K562 (cell line): ENCODE data around the gene ANKRD44. TPM values are rescaled to one million over a fixed set of nuclear protein-coding genes. Genes with fewer than 3 reads are reported as not detected.

Source experiments
- ATAC-seq: fragments of 200-7000 bp; cut with Tn5 transposase; 3 replicates; pipeline ENCODE4 v1.9.1; 2020; ENCODE audit warnings: moderate library complexity
- BruUV-seq: library from RNA; stranded (reverse); fragments of 400-500 nt; replicated peaks from 2 replicates; lab custom pipeline; 2021; lab: Mats Ljungman, UMichigan
- CTCF ChIA-PET: fragments of 300-600 bp; formaldehyde crosslinking; extraction: SDS; loops from one replicate; lab custom pipeline; 2021; ENCODE audit warnings: low intra/inter-chr PET ratio; lab: Yijun Ruan, JAX
- POLR2A ChIA-PET: fragments of 300-600, 350-650 bp; sonication (Branson Sonifier 250); formaldehyde crosslinking; extraction: SDS; loops from one replicate; lab custom pipeline; 2021; ENCODE audit warnings: antibody characterized with exemption, inconsistent platforms; lab: Yijun Ruan, JAX
- DNase-seq, 4 experiments: peaks; one replicate each; pipeline versions ENCODE4 v3.0.0 to v3.0.0-alpha.2; 2011 to 2018; ENCODE audit warnings: low spot score in 3 of 4, mixed read lengths in 3 of 4; ENCODE audit errors: extremely low read depth in 1 of 4
- FAIRE-seq: peaks from 2 replicates; lab custom pipeline; 2011; peaks lifted over from hg19 to GRCh38; lab: Jason Lieb, UNC
- H2AFZ ChIP-seq: 2 replicates; pipeline ENCODE4 v1.6.0; 2011; ENCODE audit warnings: low read depth, low read length, control low read depth, inconsistent platforms
- H3K27ac ChIP-seq: fragments of 200-600 bp; 3 replicates; pipeline ENCODE4 v1.8.0; 2011; ENCODE audit warnings: low read depth, mild to moderate bottlenecking, control low read depth, inconsistent platforms, low read length, moderate library complexity, mixed read lengths; ENCODE audit errors: extremely low read depth
- H3K27me3 ChIP-seq, 2 experiments: fragments of 300-600 bp in 1 of 2; 2 replicates in 1 of 2; 3 replicates in 1 of 2; pipeline versions ENCODE4 v1.6.0 to v1.8.0; 2011; ENCODE audit warnings: inconsistent platforms in 2 of 2, low read length in 2 of 2, mild to moderate bottlenecking in 1 of 2, mixed read lengths in 1 of 2, moderate library complexity in 1 of 2; ENCODE audit not compliant: control insufficient read depth in 2 of 2, insufficient read depth in 2 of 2
- H3K36me3 ChIP-seq: fragments of 300-600 bp; 3 replicates; pipeline ENCODE4 v1.8.0; 2011; ENCODE audit warnings: mild to moderate bottlenecking, low read length, inconsistent platforms; ENCODE audit not compliant: control insufficient read depth, insufficient read depth
- H3K4me1 ChIP-seq, 2 experiments: fragments of 200-600 bp in 1 of 2; replicated peaks in 1 of 2; 2 replicates in 1 of 2; 3 replicates in 1 of 2; pipeline versions ENCODE4 v1.5.1 to v1.8.0; 2011; ENCODE audit warnings: inconsistent platforms in 2 of 2, low read length in 2 of 2, mild to moderate bottlenecking in 1 of 2, mixed read lengths in 1 of 2, moderate library complexity in 1 of 2; ENCODE audit not compliant: control insufficient read depth in 2 of 2, insufficient read depth in 2 of 2
- H3K4me2 ChIP-seq: 2 replicates; pipeline ENCODE4 v1.6.1; 2011; ENCODE audit warnings: low read length, control low read depth, inconsistent platforms, mixed read lengths; ENCODE audit not compliant: insufficient read depth
- H3K4me3 ChIP-seq: fragments of 200-600 bp; sonication (generic), shearing (Covaris generic); 2 replicates; pipeline ENCODE4 v1.5.1; 2016; ENCODE audit warnings: control low read depth, inconsistent platforms
- H3K79me2 ChIP-seq: fragments of 200-600 bp; 3 replicates; pipeline ENCODE4 v1.8.0; 2011; ENCODE audit warnings: low read length, inconsistent platforms; ENCODE audit not compliant: control insufficient read depth, insufficient read depth
- H3K9ac ChIP-seq, 2 experiments: 2 replicates each; pipeline versions ENCODE4 v1.6.0 to v1.6.1; 2011; ENCODE audit warnings: low read depth in 2 of 2, low read length in 2 of 2, control low read depth in 1 of 2, inconsistent platforms in 1 of 2, mild to moderate bottlenecking in 1 of 2, mixed read lengths in 1 of 2; ENCODE audit not compliant: insufficient read depth in 1 of 2
- H3K9me1 ChIP-seq: one replicate; pipeline ENCODE4 v1.6.0; 2011; ENCODE audit warnings: inconsistent platforms, mild to moderate bottlenecking, low read length, moderate library complexity; ENCODE audit not compliant: control insufficient read depth, insufficient read depth
- H3K9me3 ChIP-seq: replicated peaks from 2 replicates; pipeline ENCODE4 v1.5.1; 2011; ENCODE audit warnings: low read depth, low read length, inconsistent platforms; ENCODE audit not compliant: control insufficient read depth, insufficient read depth
- H4K20me1 ChIP-seq: replicated peaks from 2 replicates; pipeline ENCODE4 v1.6.1; 2011; ENCODE audit warnings: low read length, inconsistent platforms, mixed read lengths; ENCODE audit not compliant: control insufficient read depth, insufficient read depth
- AFF4 ChIP-seq: sonication (generic); formaldehyde crosslinking; IDR thresholded peaks from 2 replicates; pipeline ENCODE4 v1.8.0; 2023; ENCODE audit warnings: mild to moderate bottlenecking, missing genetic modification reagents
- ZBTB7A ChIP-seq: IDR thresholded peaks from 2 replicates; pipeline ENCODE4 v1.6.1; 2011; ENCODE audit warnings: low read depth, mild to moderate bottlenecking, low read length, moderate library complexity, borderline replicate concordance; ENCODE audit not compliant: control insufficient read depth
- ZNF407 ChIP-seq: fragments of 450-650 bp; IDR thresholded peaks from 2 replicates; pipeline ENCODE4 v1.6.1; 2016; ENCODE audit warnings: low read depth
- ZNF511 ChIP-seq: sonication (generic); formaldehyde crosslinking; IDR thresholded peaks from 2 replicates; pipeline ENCODE4 v1.8.0; 2022; ENCODE audit warnings: mild to moderate bottlenecking, missing genetic modification reagents
- WGBS: fragments of 100-300 bp; shearing (Covaris generic); methylation state at CpG from one replicate; pipeline ENCODE4 v1.1.6; 2016; ENCODE audit warnings: low coverage, mixed read lengths; ENCODE audit not compliant: insufficient coverage; ENCODE audit errors: missing lambda C conversion rate; 5-methylcytosine and 5-hydroxymethylcytosine counted together
- in situ Hi-C: fragments of 300-500 bp; cut with MboI; formaldehyde crosslinking; loops from 4 replicates; pipeline ENCODE4 v1.15.0; 2018; ENCODE audit warnings: inconsistent platforms, mixed read lengths
- intact Hi-C: fragments of 100-400 bp; cut with micrococcal nuclease; formaldehyde crosslinking; loops from 2 replicates; pipeline ENCODE4 v1.14.2; 2022
- polyA plus RNA-seq, 8 experiments: library from polyadenylated mRNA; depleted of rRNA in 4 of 8; stranded (reverse) in 5 of 8; unstranded in 3 of 8; fragments of >200 nt; fragmentation: Nextera tagmentation in 2 of 8; fragmentation: Illumina TruSeq in 1 of 8; extraction: Ambion mirVana in 2 of 8; extraction: Trizol in 1 of 8; gene quantifications; 2 replicates each; pipeline versions ENCODE4 v1.2.1 to v1.2.3, GENCODE V29; 2011 to 2014; ENCODE audit warnings: inconsistent platforms in 1 of 8, missing spikeins in 1 of 8
- total RNA-seq, 7 experiments: library from RNA; depleted of rRNA in 6 of 7; stranded (reverse); fragments of >200 nt in 6 of 7; fragmentation: Illumina TruSeq in 2 of 7; extraction: Trizol in 2 of 7; gene quantifications; 2 replicates each; pipeline versions ENCODE4 v1.2.1 to v1.2.3, GENCODE V29; 2011 to 2021; ENCODE audit warnings: low replicate concordance in 1 of 7

Gene ANKRD44
- total and polyA plus RNA-seq, 9 of the 15 experiments (the other 6 are each of a cell fraction or from before 2014, with no cell fraction given): 0.03 to 0.64 (median 0.07) TPM; not detected in 3

- 0% methylated on average over 1 of the region's 2 CpGs for WGBS
- BruUV-seq: no TSS peak
- in situ Hi-C loops: no loop called here
- no peaks in the 10 kb centered on the region for H3K36me3 ChIP-seq
- H3K4me3 ChIP-seq: no peak overlapping the region
- H3K9me3 ChIP-seq: no peaks in the 10 kb centered on the region
- ATAC-seq (no peak), DNase-seq (no peak), FAIRE-seq (no peak)
- TF ChIP-seq ZNF511 (CRISPR knock-in tag) (no peak), ZNF407 (no peak), ZBTB7A (no peak), AFF4 (CRISPR knock-in tag) (no peak)
- no peaks in the 10 kb centered on the region for H3K9me1 ChIP-seq
- H3K79me2 ChIP-seq: no peaks in the 10 kb centered on the region
- POLR2A ChIA-PET: no interaction called here
- no peak overlapping the region for H3K27ac ChIP-seq
- H3K9ac ChIP-seq: no peak overlapping the region
- CTCF ChIA-PET: no interaction called here
- no peaks in the 10 kb centered on the region for H4K20me1 ChIP-seq
- H3K4me1 ChIP-seq: no peaks in the 10 kb centered on the region
- H3K27me3 ChIP-seq: peaks cover 0 to 11% of the 10 kb centered on the region in 2 experiments; a peak in 2 of 5 replicates
- H2AFZ ChIP-seq: no peak overlapping the region
- intact Hi-C loops: no loop called here
- H3K4me2 ChIP-seq: no peak overlapping the region
Measured at GRCh38 chr2:197258580-197258979, 52.0 kb downstream of the ANKRD44 start.
